Ureter (tissue), 1 donor: Measurements from ENCODE around the gene CHMP1A. TPM values are rescaled to one million over a fixed set of nuclear protein-coding genes. Genes with fewer than 3 reads are reported as not detected.
"Not testable (repeated sequence)": the region's sequence is repeated elsewhere in the genome, so short reads cannot be mapped to it uniquely, and the experiment has no call there.

ENCODE experiments used
- DNase-seq: peaks from one replicate; pipeline ENCODE4 v3.0.0-alpha.2; 2020; ENCODE audit warnings: low spot score
- total RNA-seq: library from RNA; stranded (reverse); gene quantifications from one replicate; pipeline ENCODE4 v1.2.4, GENCODE V29; 2023
- donor health status: DM: yes; HTN: yes; CAD: no.

The CHMP1A gene
- 84.7 TPM for total RNA-seq

DNA sequence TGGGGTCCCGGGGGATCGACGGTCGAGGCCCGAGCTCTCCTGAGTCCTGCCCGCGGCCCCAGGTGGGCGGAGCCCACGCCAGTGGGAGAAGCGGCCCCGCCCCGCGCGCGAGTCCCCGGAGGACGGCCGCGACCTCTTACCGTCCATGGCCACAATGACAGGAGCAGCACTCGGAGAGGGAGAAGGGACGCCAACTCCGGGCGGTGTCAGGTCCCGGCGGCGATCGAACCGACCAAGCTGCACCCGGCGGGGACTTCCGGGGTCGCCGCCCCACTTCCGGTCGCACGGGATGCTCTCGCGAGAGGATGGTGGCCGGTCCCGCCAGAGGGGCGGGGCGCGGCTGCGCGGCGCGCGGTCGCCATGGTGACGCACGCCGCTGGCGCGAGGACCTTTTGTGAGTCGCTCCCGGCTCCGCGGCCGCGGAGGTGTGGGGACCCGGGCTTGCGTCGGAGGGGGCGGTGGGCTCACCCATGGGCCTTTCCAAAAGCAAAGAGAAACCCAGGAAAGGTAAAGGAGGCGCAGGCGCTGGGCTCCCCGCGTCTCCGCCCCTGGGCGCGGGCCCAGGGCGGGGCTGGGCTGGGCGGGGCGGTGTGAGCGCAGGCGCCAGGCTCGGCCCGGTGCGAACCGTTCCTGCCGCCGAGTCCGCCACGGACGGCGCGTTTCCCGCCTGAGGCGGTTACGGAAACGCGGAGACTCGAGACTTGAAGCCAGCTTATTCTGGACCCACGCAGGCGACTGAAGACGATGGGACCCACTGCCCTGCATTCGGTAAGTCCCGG lies at the start of gene CHMP1A, which contains the start of gene SPATA33:
CHMP1A (minus strand) TSS at position 267 of the 779 bp plus-strand sequence; CDS start at position 147, 120 bp downstream.
SPATA33 (plus strand) TSS at position 395 of the 779 bp plus-strand sequence; CDS start at position 471, 76 bp downstream.
- peak; percentile 92 for DNase-seq

DNA sequence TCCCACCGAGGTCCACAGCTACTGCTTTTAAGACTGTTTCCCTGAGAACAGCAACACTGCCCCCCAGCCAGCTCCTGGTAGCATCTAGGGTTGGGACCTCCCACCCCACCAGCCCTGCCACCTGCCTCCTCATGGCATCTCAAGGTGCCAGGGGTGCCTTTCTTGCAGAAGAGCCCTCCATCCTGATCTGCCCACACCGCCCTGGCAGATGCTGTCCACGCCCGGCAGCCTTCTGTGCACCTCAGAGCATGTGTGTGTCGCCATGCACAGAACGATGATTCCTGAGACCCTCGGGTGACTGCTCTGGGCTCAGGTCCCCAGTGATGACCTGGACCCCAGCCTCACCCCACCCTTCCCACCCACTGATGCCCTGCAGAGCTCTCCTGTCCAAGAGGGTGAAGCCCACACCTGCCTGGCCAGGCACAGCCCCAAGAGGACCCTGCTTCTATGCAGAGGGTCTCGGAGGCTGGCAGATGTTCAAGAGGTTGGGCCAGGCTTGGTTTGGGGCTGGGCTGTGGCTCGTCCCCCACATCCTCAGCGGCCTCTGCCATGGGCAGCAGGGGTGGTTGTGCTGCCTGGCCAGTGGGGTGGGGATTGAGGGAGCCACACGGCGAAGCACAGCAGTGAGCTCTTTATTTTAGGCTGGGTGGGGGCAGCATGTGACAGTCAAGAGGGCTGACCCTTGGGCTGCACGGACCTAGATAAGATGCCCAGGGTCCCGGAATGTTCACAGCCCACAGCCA lies 49.2 kb upstream of the CHMP1A start:
- DNase-seq = no peak

DNA sequence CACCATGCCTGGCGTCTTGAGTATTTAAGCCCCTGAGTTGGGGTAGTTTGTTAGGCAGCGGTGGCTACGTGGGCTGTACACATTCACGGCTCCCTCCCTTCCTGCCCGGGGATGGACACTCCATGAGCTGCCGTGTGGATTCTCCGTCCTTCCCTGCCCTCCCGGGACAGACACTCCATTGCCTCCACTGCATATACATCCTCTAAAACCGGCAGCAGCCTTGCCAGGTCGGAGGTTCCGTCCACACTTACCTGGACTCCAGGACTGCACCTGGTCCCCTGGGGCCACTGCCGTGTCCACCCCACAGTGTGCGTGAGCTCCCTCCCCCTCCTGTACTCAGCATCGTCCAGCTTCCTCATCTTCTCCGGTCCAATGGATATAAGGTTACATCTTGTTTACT lies 47.5 kb upstream of the CHMP1A start:
- no peak for DNase-seq

DNA sequence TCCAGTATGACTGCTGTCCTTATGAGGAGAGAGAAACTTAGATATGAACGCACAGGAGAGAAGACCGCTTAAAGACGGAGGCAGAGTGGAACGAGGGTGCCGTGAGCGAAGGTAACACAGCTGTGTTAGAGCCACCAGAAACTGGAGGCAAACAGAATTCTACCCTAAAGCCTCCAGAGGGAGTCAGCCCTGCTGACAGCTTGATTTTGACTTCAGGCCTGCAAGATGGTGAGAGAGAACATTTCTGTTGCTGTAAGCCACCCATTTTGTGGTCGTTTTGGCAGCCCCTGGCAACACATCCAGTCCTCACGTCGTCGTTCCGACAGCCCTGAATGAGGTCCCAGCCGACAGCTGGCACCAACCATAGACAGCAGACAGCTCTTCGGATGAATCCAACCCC lies 46.8 kb upstream of the CHMP1A start:
- no peak for DNase-seq

DNA sequence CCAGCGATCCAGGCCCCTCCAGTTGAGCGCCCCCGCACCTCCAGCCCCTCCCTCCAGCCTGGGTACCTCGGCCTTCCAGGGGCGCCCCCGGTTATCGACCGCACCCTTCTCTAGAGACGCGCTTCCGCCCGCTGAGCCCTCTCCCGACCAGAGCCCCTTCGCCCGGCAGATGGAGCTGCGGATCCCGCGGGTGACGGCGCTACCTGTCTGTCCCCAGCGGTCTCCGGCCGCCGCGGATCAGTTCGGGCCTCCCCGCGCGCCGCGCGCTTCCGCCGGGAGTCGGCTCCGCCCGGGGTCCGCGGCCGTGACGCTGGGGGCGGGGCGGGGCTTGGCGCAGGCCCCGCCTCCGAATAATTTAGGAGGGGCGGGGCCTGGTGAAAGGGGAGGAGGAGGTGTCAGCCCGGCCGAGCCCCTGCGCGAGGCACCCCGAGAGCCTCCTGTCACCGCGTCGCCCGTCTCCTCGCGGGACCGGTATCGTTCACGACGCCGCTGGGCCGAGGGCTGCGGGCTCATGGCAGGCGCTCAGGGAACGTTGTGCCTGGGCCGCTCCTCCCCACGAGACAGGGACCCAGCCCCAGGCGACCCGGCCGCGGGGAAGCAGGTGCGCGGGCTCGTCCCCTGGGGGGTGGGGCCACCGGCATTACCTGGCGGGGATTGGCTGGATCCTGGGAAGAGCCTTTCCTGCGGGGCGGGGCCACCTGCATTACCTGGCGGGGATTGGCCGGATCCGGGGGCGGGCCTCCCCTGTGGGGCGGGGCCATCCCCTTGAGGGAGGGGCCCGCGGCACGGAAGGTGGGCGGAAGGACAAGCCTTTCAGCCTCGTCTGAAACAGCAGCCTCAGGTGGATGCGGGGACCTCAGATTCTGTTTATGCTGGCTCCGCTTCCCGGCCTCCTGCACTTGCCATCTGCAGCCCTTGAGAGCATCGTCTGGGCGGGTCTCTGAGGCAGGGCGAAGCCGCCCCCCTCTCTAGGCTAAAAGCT lies 44.2 kb upstream of the CHMP1A start, which contains the start of gene SPATA2L:
SPATA2L (minus strand) TSS at position 281 of the 982 bp plus-strand sequence. CDS start 473 bp downstream, outside the sequence.
- DNase-seq = peak; percentile 95

DNA sequence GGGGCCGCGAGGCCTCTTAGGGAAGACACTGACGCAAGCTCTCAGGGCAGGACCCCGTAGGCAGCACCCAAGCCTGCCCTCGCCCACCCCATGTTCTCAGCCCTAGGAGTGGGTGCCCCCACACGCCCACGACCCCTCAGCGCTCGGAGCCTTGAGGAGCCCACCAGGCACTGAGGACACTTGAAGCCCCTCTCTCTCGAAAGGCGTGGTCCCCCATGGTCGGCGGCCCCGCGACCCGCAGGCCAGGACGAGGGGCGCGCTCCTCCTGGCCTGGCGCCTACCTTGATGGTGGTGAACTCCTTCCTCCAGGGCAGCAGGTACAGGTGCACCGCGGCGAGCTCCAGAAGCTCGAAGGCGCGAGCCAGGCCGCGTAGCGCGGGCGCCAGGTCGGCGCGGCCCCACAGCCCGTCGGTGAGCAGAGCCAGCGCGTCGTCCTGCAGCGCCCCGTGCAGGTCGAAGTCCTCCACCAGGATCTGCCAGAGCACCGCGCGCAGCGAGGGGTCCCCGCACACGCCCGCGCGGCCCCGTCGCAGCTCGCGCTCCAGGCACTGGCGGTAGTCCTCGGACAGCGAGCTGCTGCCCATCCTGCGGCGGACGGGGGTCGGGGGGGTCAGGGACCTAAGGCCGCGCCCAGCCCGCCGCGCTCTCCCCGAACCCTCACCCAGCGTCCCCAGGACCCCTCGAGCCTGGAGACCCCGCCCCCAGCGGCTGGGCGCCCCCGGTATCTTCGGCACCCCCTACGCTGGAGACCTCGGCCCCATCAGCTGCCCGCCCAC lies 43.3 kb upstream of the CHMP1A start:
- no peak for DNase-seq

DNA sequence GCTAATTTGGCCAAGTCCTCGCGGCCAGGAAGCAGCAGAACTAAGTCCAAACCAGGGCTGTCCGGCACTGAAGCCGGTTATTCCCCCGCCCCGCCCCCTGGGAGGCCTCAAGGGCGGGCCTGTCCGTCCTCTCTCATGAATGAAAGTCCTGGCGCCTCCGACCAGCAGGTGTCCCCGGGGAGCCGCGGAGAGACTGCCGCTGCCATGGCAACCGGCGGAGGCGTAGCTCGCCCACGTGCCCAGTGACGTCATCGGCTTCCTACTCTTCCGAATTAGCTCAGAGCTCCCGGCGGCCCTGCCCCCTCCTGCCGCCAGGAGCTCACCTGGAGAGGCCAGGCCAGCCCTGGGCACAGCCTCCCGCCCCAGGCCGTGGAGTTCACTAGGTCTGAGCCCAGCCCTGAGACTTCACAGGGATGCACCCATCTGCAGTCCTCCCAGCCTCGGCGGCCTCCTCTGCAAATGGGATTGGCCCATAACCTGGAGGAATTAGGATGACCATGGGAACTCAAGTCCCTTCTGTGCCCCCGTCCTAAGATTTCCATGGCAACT lies 42.7 kb upstream of the CHMP1A start:
- DNase-seq = peak; percentile 100

DNA sequence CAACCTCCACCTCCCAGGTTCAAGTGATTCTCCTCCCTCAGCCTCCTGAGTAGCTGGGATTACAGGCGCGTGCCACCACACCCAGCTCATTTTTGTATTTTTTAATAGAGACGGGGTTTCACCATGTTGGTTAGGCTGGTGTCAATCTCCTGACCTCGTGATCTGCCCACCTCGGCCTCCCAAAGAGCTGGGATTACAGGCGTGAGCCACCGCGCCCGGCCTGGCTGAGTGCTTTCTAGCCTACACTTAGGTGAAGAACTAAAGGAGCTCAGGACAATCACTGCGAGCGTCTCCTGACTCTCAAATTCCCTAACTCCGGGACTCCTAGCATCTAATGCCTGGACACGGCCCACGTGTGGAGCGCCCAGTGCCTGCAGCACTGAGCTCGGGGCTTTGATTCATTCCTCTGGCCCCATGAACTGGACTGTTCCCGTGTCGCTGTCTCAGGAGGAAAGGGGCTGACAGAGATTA lies 42.2 kb upstream of the CHMP1A start:
- not testable (repeated sequence) for DNase-seq

DNA sequence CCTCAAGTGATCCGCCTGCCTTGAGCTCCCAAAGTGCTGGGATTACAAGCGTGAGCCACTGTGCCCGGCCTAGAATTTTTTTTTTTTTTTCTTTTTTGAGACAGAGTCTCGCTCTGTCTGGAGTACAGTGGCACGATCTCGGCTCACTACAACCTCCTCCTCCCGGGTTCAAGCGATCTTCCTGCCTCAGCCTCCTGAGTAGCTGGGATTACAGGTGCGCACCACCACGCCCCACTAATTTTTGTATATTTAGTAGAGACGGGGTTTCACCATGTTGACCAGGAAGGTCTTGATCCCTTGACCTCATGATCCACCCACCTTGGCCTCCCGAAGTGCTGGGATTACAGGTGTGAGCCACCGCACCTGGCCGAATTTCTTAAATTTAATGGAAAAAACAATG lies 41.2 kb upstream of the CHMP1A start:
- not testable (repeated sequence) for DNase-seq

DNA sequence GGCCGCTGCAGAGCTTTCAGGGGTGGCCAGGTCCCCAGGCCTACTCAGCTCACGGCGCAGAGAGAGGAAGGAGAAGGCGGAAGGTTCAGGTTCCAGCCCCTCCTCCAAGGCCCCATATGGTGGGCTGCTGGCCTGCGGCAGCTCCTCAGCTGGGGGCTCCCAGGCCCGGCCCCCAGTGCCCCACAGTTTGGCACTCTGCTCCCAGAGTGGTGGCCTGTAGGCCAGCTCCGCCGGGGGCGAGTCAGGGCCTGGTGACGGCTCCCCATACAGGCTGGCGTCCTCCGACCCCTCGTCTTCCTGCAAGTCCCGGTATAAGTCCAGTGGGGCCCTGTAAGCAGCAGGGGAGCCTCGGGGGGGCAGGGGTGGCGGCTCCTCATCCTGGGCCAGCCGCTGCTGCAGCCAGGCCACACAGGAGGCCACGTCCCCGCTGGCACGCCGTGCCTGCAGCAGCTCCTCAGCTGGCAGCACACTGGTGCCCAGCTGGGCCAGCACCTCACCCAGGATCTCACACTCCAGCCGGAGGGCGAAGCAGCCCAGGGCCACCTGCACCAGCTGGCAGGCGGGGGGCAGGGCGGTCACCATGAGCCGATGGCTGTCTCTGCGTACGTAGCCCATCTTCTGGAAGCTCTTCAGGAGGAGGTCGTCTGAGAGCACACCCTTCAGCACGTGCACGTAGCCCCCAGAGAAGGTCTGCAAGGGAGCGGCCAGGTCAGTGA lies 40.3 kb upstream of the CHMP1A start:
- DNase-seq = no peak

DNA sequence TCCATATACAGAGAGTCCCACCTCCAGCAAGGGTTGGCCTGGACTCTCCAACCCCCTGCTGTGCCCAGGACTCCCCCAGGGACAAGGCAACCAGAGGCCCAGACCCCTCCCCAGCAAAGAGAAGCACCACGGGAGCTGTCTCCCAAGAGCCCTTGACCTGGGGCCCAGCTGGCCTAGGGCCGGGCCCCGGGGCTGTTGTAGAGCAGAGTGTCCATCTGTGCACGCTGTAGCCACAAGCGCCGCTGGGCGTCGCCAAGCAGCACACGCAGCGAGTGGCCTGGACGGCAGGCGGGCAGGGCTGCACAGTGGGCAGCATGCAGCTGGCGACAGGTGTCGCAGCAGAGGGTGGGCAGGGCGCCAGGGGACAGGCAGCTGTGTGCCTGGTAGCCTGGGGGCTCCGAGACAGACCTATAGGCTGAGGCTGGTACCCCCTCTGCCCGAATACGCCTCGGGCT lies 39.7 kb upstream of the CHMP1A start:
- no peak for DNase-seq

DNA sequence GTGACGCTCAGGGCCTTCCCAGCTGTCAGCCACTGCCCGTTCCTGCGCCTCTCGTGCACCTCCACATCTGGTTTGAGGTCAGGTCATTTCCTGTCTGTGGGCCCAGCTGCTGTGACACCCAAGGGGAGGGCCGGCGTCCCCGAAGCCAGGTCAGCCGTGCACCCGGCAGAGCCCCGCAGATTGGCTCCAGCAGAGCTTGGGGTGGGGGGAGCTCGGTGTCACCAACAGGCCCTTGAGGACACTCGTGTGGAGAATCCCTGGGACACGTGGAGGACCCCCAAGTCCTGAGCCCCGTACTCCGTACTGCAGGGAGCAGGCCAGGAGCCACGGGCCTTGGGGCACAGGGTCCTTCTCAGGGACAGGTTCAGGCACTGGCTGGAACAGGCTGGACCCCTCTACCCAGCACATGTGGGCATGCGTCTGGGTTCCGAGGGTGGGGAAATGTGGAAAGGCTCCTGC lies 39.2 kb upstream of the CHMP1A start:
- DNase-seq = no peak

DNA sequence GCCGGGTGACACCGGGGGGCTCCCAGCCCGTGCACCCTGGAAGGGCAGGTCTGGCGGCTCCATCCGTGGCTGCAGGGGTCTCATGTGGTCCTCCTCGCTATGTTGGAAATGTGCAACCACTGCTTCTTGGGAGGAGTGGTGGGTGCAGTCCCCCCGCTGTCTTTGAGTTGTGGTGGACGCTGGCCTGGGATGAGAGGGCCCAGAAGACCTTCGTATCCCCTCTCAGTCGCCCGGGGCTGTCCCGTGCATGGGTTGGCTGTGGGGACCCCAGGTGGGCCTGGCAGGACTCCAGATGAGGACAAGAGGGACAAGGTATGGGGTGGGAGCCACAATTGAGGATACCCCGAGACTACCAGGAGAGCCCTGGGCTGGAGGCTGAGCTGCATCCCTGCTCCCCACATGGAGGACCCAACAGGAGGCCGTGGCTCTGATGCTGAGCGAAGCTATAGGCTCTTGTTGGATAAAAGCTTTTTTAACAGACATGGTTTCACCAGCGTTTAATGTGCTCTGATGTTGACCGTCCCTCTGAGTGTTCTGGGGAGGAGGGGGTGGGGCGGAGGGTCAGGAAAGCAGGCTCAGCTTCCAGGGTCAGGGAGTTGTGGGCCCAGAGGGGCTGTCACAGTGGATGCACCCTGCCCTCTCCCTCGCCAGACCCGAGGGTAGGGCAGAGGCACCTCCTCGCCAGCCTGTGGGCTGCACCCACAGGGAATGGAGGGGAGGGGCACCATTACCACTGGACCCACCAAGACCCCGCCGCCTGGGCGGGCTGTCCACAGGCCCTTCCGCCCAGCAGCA lies 38.6 kb upstream of the CHMP1A start:
- DNase-seq = no peak

DNA sequence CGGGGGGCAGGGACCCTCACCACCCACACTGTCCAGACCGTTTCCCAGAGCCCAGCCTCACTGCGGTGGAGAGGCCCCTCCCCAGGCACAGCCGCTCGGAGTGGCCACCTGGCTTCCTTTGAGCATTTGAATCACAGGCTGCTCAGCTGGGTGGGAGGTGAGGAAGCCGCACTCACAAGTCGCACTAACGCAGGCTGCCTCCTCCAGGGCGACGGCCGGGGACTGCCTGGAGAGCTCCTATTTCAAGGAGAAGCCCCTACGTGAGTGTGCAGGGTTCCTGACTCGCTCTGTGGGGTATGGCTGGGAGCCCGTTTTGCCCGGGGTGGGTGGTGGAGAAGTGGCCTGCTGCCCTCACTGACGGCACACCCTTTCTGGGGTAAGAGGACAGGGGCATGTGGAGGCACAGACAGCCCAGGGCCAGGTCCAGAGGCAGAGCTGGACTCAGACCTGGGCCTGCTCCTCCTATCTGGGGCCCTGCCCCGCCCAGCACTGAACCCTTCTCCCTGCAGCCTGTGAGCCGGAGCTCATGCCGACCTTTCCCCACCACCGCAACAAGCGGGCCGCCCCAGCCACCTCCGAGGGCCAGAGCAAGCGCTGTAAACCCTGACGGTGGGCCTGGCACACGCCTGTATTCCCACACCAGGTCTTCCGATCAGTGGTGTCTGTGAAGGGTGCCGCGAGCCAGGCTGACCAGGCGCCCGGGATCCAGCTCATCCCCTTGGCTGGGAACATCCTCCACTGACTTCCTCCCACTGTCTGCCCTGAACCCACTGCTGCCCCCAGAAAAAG lies 37.8 kb upstream of the CHMP1A start:
- no peak for DNase-seq

DNA sequence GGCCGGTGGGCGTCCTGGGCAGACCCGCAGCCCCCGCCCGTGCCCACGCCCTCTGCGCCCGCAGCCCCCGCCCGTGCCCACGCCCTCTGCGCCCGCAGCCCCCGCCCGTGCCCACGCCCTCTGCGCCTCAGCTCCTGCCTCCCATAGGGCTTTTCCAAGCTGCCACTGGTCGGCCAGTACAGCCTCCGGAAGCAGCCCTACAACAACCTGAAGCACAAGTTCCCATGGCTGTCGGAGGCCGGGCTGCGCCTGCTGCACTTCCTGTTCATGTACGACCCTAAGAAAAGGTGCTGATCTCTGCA lies 37.2 kb upstream of the CHMP1A start:
- DNase-seq = not testable (repeated sequence)

DNA sequence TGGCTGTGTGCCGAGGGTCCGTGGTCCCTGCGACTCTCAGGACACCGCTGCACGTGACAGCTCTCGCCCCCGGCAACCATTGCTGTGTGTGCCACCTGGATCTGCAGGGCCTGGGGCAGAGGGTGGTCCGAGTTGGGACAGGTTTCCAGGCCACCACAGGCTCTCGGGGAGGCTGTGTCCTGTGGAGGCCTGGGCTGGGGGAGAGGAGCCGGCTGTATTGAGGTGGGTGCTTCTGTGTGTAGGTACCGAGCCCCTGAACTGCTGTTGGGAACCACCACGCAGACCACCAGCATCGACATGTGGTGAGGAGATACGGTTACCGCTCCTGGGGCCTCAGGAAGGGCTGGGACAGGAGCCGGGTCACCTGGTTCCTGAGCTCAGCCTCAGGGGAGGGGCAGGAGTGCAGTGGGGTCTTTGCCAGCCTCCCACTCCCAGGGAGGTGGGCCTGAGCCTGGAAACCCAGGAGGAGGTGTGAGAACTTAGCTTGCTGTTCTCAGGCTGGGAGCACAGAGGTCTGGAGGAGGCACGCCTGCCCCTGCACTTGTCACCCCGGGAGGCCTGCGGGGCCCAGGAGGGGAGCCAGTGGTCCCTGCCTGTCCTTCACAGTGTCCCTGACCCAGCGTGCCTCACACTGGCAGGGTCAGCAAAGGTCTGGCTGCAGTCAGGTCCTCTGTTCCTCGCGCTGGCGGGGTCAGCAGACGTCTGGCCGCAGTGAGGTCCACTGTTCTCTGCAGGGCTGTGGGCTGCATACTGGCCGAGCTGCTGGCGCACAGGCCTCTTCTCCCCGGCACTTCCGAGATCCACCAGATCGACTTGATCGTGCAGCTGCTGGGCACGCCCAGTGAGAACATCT lies 36.6 kb upstream of the CHMP1A start:
- DNase-seq = no peak

DNA sequence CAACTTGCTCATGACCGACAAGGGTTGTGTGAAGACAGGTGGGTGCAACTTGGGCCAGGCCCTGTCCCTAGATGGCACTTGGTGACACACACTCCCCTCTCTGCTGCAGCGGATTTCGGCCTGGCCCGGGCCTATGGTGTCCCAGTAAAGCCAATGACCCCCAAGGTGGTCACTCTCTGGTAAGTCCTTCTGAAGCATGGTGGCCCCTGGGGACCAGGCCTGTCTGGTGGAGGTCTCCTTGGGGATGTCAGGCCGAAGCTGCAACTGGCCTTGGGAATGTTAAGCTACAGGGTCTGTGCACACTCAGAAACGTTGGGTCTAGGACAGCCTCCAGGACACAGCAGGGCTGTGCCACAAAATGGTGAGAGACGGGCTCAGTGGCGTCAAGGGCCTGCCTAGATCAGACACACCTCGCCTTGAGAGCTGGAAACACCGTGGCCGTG lies 35.8 kb upstream of the CHMP1A start:
- no peak for DNase-seq
